Measurements from ENCODE around the gene CASP3. TPM values are rescaled to one million over a fixed set of nuclear protein-coding genes. Genes with fewer than 3 reads are reported as not detected.
A peak's percentile ranks its signal among the peaks of the same experiment; 100 is the strongest.

Gene CASP3
- total RNA-seq, 4 donors from 2014 or later, result 14.9 to 49.0 (median 25.8) TPM

- Histone ChIP-seq H3K4me3 (no peak overlapping the region), H3K27ac (no peak overlapping the region), H3K4me1 (peaks cover 0 to 6% (median 2%) of the 10 kb centered on the region in 4 donors), H3K36me3 (peaks cover 0 to 32% (median 0%) of the 10 kb centered on the region in 3 donors), H3K9me3 (no peaks in the 10 kb centered on the region), H3K27me3 (no peaks in the 10 kb centered on the region)
- TF ChIP-seq POLR2A (IDR thresholded peaks at IDR 0.05), result no peak
- TF ChIP-seq, protein P1, sequence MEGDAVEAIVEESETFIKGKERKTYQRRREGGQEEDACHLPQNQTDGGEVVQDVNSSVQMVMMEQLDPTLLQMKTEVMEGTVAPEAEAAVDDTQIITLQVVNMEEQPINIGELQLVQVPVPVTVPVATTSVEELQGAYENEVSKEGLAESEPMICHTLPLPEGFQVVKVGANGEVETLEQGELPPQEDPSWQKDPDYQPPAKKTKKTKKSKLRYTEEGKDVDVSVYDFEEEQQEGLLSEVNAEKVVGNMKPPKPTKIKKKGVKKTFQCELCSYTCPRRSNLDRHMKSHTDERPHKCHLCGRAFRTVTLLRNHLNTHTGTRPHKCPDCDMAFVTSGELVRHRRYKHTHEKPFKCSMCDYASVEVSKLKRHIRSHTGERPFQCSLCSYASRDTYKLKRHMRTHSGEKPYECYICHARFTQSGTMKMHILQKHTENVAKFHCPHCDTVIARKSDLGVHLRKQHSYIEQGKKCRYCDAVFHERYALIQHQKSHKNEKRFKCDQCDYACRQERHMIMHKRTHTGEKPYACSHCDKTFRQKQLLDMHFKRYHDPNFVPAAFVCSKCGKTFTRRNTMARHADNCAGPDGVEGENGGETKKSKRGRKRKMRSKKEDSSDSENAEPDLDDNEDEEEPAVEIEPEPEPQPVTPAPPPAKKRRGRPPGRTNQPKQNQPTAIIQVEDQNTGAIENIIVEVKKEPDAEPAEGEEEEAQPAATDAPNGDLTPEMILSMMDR (IDR thresholded peaks at IDR 0.05), result no peak
- DNase-seq, result no peak
These were observed 21.9 kb upstream of the CASP3 start for GRCh38 chr4:184671101-184671500.

DNA sequence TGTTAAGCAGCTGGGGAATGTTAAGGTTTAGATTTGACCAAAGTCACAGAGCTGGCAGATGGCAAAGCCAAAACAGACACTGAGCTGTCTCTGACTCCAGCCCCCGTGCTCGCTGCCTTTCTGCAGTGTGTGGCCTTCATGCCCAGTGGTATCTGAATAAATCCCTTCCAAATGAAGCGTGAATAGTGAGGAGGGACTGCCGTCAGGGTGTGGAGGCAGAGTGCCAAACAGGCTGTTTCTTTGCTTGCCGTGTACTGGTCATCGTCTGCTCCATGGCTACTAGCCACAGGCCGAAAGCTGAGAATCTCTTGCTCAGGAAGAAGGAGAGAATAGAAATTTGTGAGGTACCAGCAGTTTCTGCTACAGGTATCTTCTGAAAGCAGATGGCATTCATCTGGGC lies 20.0 kb upstream of the CASP3 start:
- Histone ChIP-seq H3K27ac (peak overlapping the region in 2 of 4 donors; percentile 8 to 33), H3K4me1 (peaks cover 0 to 6% (median 2%) of the 10 kb centered on the region in 4 donors), H3K36me3 (peaks cover 0 to 30% (median 0%) of the 10 kb centered on the region in 3 donors), H3K27me3 (no peaks in the 10 kb centered on the region), H3K9me3 (no peaks in the 10 kb centered on the region), H3K4me3 (no peak overlapping the region)
- no peak for DNase-seq
- TF ChIP-seq, protein P1 (IDR thresholded peaks at IDR 0.05), result no peak
- TF ChIP-seq POLR2A (IDR thresholded peaks at IDR 0.05), result no peak

DNA sequence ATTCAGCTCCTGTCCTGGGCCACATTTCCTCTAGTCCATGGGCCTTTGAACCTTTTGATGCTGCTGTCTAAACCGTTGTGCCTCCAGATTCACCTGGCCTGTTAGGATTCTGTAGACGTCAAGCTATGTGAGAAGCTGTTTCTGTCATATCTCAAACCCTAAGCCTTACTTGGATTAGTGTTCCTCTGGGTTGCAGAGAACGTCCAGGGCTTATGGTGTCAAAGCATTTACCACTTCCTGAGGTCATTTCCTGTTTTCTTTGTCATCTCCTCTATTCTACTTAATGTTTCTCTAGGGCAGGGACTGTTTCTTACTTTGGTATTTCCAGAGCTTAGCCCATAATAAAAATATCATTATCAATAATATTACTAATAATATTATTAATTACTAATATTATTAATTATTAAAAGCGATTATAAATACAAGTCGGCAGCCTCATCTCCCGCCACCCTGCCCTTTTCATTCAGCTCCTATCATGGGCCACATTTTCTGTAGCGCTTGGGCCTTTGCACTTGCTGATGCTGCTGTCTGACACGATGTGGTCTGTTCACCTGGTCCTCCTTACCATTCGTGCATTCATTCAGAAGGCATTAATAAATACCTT lies 19.4 kb upstream of the CASP3 start:
- Histone ChIP-seq H3K36me3 (peaks cover 0 to 24% (median 0%) of the 10 kb centered on the region in 3 donors), H3K4me3 (no peak overlapping the region), H3K27me3 (no peaks in the 10 kb centered on the region), H3K4me1 (peaks cover 0 to 6% (median 2%) of the 10 kb centered on the region in 4 donors), H3K9me3 (no peaks in the 10 kb centered on the region), H3K27ac (peak overlapping the region; percentile 50 to 87 (median 51))
- TF ChIP-seq, protein P1 (IDR thresholded peaks at IDR 0.05), result no peak
- no peak for TF ChIP-seq POLR2A (IDR thresholded peaks at IDR 0.05)
- DNase-seq, result no peak

DNA sequence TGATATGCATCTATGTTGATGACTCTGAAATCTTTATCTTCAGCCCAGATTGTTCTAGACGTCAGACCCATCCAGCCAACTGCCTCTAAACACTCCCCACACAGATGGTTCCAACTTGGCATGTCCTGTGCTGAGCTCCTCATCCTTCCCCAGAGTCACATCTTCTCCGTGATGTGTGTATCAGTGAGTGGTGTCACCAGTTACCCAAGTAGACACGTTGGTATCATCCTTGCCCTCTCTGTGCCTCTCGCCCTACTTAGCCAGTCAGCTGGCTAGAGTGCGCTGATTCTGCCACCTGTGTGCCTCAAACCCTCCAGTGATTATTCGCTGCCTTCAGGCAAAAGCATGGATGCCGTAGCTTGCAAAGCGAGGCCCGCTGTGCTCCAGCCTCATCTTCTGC lies 18.8 kb upstream of the CASP3 start:
- TF ChIP-seq, protein P1 (IDR thresholded peaks at IDR 0.05), result no peak
- no peak for TF ChIP-seq POLR2A (IDR thresholded peaks at IDR 0.05)
- peaks cover 0 to 6% (median 2%) of the 10 kb centered on the region in 4 donors for H3K4me1 ChIP-seq
- no peak for DNase-seq
- no peaks in the 10 kb centered on the region for H3K9me3 ChIP-seq
- H3K27ac ChIP-seq, result peak overlapping the region; percentile 50 to 87 (median 51)
- no peaks in the 10 kb centered on the region for H3K27me3 ChIP-seq
- H3K36me3 ChIP-seq, result peaks cover 0 to 22% (median 0%) of the 10 kb centered on the region in 3 donors
- no peak overlapping the region for H3K4me3 ChIP-seq

GRCh38 chr4:184666670-184667069 lies 17.4 kb upstream of the CASP3 start:
- peak overlapping the region in 1 of 4 donors; percentile 8 for H3K4me3 ChIP-seq
- H3K27me3 ChIP-seq, result no peaks in the 10 kb centered on the region
- peaks cover 0 to 6% (median 2%) of the 10 kb centered on the region in 4 donors for H3K4me1 ChIP-seq
- peak overlapping the region in 3 of 4 donors; percentile 16 to 87 (median 46) for H3K27ac ChIP-seq
- H3K36me3 ChIP-seq, result peaks cover 0 to 11% (median 0%) of the 10 kb centered on the region in 3 donors
- TF ChIP-seq POLR2A (IDR thresholded peaks at IDR 0.05), result no peak
- TF ChIP-seq, protein P1 (IDR thresholded peaks at IDR 0.05), result no peak
- H3K9me3 ChIP-seq, result no peaks in the 10 kb centered on the region
- no peak for DNase-seq

All from Peyer's patch (tissue), 4 donors.